SK-N-SH treated with all-trans-retinoic acid at 6 μM for 48 hours (cell line): Measurements from ENCODE around the gene GSE1.

ENCODE experiments used
- ATAC-seq: fragments of 200-7000 bp; cut with Tn5 transposase; 3 replicates; pipeline ENCODE4 v1.9.1; 2020; ENCODE audit warnings: mild to moderate bottlenecking, moderate library complexity
- ARNTL ChIP-seq: fragments of 450-650 bp; formaldehyde crosslinking; IDR thresholded peaks from 2 replicates; pipeline ENCODE4 v1.5.0; 2020; ENCODE audit warnings: low read depth, mild to moderate bottlenecking, moderate library complexity, borderline replicate concordance
- BACH2 ChIP-seq: fragments of 250-450 bp; sonication (Bioruptor Pico); IDR thresholded peaks from 2 replicates; pipeline ENCODE4 v1.9.0; 2021; ENCODE audit warnings: mild to moderate bottlenecking, borderline replicate concordance
- CREB5 ChIP-seq: fragments of 250-450 bp; sonication (Bioruptor Pico); IDR thresholded peaks from 2 replicates; pipeline ENCODE4 v1.5.1; 2020; ENCODE audit warnings: low read depth, mild to moderate bottlenecking, moderate library complexity
- CSDC2 ChIP-seq: fragments of 250-450 bp; sonication (Bioruptor Pico); IDR thresholded peaks from 2 replicates; pipeline ENCODE4 v1.5.0; 2020; ENCODE audit warnings: mild to moderate bottlenecking, moderate library complexity
- CSRNP3 ChIP-seq: fragments of 250-450 bp; sonication (Bioruptor Pico); IDR thresholded peaks from 2 replicates; pipeline ENCODE4 v1.5.1; 2021; ENCODE audit warnings: mild to moderate bottlenecking, moderate library complexity
- ESRRG ChIP-seq: fragments of 250-450 bp; sonication (Bioruptor Pico); IDR thresholded peaks from 2 replicates; pipeline ENCODE4 v1.6.1; 2021; ENCODE audit warnings: mild to moderate bottlenecking
- ISL1 ChIP-seq: fragments of 250-450 bp; sonication (Bioruptor Pico); IDR thresholded peaks from 2 replicates; pipeline ENCODE4 v2.1.2; 2022; ENCODE audit warnings: mild to moderate bottlenecking, moderate library complexity
- PATZ1 ChIP-seq: fragments of 250-450 bp; sonication (Bioruptor Pico); IDR thresholded peaks from 2 replicates; pipeline ENCODE4 v1.8.0; 2020; ENCODE audit warnings: mild to moderate bottlenecking, moderate library complexity, borderline replicate concordance
- POU6F1 ChIP-seq: fragments of 250-450 bp; sonication (Bioruptor Pico); IDR thresholded peaks from 2 replicates; pipeline ENCODE4 v1.8.0; 2021; ENCODE audit warnings: low read depth, mild to moderate bottlenecking, moderate library complexity, borderline replicate concordance
- PPARA ChIP-seq: fragments of 250-450 bp; sonication (Bioruptor Pico); IDR thresholded peaks from 2 replicates; pipeline ENCODE4 v1.5.0; 2020; ENCODE audit warnings: mild to moderate bottlenecking, borderline replicate concordance
- RARB ChIP-seq: fragments of 250-450 bp; sonication (Bioruptor Pico); IDR thresholded peaks from 2 replicates; pipeline ENCODE4 v1.8.0; 2021; ENCODE audit warnings: mild to moderate bottlenecking, moderate library complexity
- SNAI2 ChIP-seq: fragments of 250-450 bp; sonication (Bioruptor Pico); IDR thresholded peaks from 2 replicates; pipeline ENCODE4 v1.5.0; 2020; ENCODE audit warnings: mild to moderate bottlenecking, moderate library complexity
- TOX ChIP-seq: fragments of 250-450 bp; sonication (Bioruptor Pico); IDR thresholded peaks from 2 replicates; pipeline ENCODE4 v1.8.0; 2021; ENCODE audit warnings: mild to moderate bottlenecking, moderate library complexity, borderline replicate concordance
- TSHZ2 ChIP-seq: fragments of 250-450 bp; sonication (Bioruptor Pico); IDR thresholded peaks from 2 replicates; pipeline ENCODE4 v1.5.0; 2020; ENCODE audit warnings: mild to moderate bottlenecking, moderate library complexity
- ZC3H10 ChIP-seq: fragments of 250-450 bp; sonication (Bioruptor Pico); IDR thresholded peaks from 2 replicates; pipeline ENCODE4 v1.5.1; 2021; ENCODE audit warnings: mild to moderate bottlenecking, moderate library complexity
- ZFP3 ChIP-seq: fragments of 250-450 bp; sonication (Bioruptor Pico); IDR thresholded peaks from 2 replicates; pipeline ENCODE4 v1.5.0; 2020; ENCODE audit warnings: mild to moderate bottlenecking, moderate library complexity
- ZFP30 ChIP-seq: fragments of 450-650 bp; formaldehyde crosslinking; IDR thresholded peaks from 2 replicates; pipeline ENCODE4 v1.5.0; 2022; ENCODE audit warnings: mild to moderate bottlenecking, moderate library complexity
- ZNF565 ChIP-seq: fragments of 450-650 bp; formaldehyde crosslinking; conservative IDR thresholded peaks from 2 replicates; pipeline ENCODE4 v1.5.0; 2020; ENCODE audit warnings: low read depth, mild to moderate bottlenecking, moderate library complexity
- ZNF8 ChIP-seq: fragments of 450-650 bp; formaldehyde crosslinking; IDR thresholded peaks from 2 replicates; pipeline ENCODE4 v1.5.0; 2020; ENCODE audit warnings: mild to moderate bottlenecking, moderate library complexity

Gene GSE1

GRCh38 chr16:85633888-85634287, 20.8 kb downstream of the GSE1 start:
- TF ChIP-seq ESRRG (CRISPR knock-in tag), result no peak
- no peak for TF ChIP-seq BACH2
- no peak for TF ChIP-seq CREB5
- no peak for TF ChIP-seq ZNF8
- no peak for TF ChIP-seq TOX
- TF ChIP-seq TSHZ2, result no peak
- no peak for TF ChIP-seq RARB (CRISPR knock-in tag)

GRCh38 chr16:85634747-85635544, 21.8 kb downstream of the GSE1 start:
- ATAC-seq, result no peak
- TF ChIP-seq CSDC2 (CRISPR knock-in tag) (no peak), ISL1 (CRISPR knock-in tag) (no peak), PATZ1 (CRISPR knock-in tag) (no peak), ZNF565 (CRISPR knock-in tag) (no peak), ZFP3 (no peak), BACH2 (no peak), PPARA (CRISPR knock-in tag) (no peak), CREB5 (no peak), ZFP30 (CRISPR knock-in tag) (no peak)

More at GRCh38 chr16:85633888-85634287, 20.8 kb downstream of the GSE1 start:
- ATAC-seq, result no peak

GRCh38 chr16:85635545-85636140, 22.5 kb downstream of the GSE1 start:
- ATAC-seq, result no peak
- no peak for TF ChIP-seq SNAI2
- TF ChIP-seq TSHZ2, result no peak
- no peak for TF ChIP-seq RARB (CRISPR knock-in tag)
- no peak for TF ChIP-seq ARNTL (CRISPR knock-in tag)
- no peak for TF ChIP-seq ZNF8
- TF ChIP-seq ISL1 (CRISPR knock-in tag), result no peak
- TF ChIP-seq CSRNP3 (CRISPR knock-in tag), result no peak
- TF ChIP-seq CREB5, result no peak
- no peak for TF ChIP-seq TOX
- no peak for TF ChIP-seq PATZ1 (CRISPR knock-in tag)
- TF ChIP-seq POU6F1 (CRISPR knock-in tag), result no peak
- no peak for TF ChIP-seq ZC3H10
